OCI-LY1 (cell line): Measurements from ENCODE around the gene DPPA2.

ENCODE experiments used
- H2AFZ ChIP-seq: fragments of 200-600 bp; sonication (generic), shearing (Covaris generic); 2 replicates; pipeline ENCODE4 v1.6.0; 2014; ENCODE audit warnings: antibody characterized with exemption, mild to moderate bottlenecking, low read length
- H3F3A ChIP-seq: fragments of 200-600 bp; sonication (generic), shearing (Covaris generic); 2 replicates; pipeline ENCODE4 v1.6.0; 2014; ENCODE audit warnings: mild to moderate bottlenecking, antibody characterized with exemption, low read length, moderate library complexity; ENCODE audit not compliant: insufficient read depth
- H3K27ac ChIP-seq: fragments of 200-600 bp; sonication (generic); 2 replicates; pipeline ENCODE4 v1.5.1; 2014; ENCODE audit warnings: low read length, mixed run types, mild to moderate bottlenecking, low read depth; ENCODE audit not compliant: poor library complexity, severe bottlenecking
- H3K27me3 ChIP-seq: fragments of 200-600 bp; sonication (generic); 2 replicates; pipeline ENCODE4 v1.6.0; 2014; ENCODE audit warnings: antibody characterized with exemption, mild to moderate bottlenecking, low read length, moderate library complexity; ENCODE audit not compliant: insufficient read depth
- H3K36me3 ChIP-seq: fragments of 200-600 bp; sonication (generic); 2 replicates; pipeline ENCODE4 v1.6.1; 2014; ENCODE audit warnings: mild to moderate bottlenecking, antibody characterized with exemption, low read length, moderate library complexity, mixed read lengths; ENCODE audit not compliant: insufficient read depth
- H3K4me1 ChIP-seq: fragments of 200-600 bp; sonication (generic); 2 replicates; pipeline ENCODE4 v1.5.1; 2014; ENCODE audit warnings: mild to moderate bottlenecking, low read length, moderate library complexity; ENCODE audit not compliant: insufficient read depth, severe bottlenecking
- H3K4me2 ChIP-seq: fragments of 200-600 bp; sonication (generic), shearing (Covaris generic); 2 replicates; pipeline ENCODE4 v1.6.1; 2014; ENCODE audit warnings: low read length
- H3K4me3 ChIP-seq: fragments of 200-600 bp; sonication (generic); 2 replicates; pipeline ENCODE4 v1.5.1; 2014; ENCODE audit warnings: low read length, low read depth, mild to moderate bottlenecking, mixed read lengths; ENCODE audit not compliant: poor library complexity, severe bottlenecking
- H3K79me2 ChIP-seq: fragments of 200-600 bp; shearing (Covaris generic); 2 replicates; pipeline ENCODE4 v1.6.1; 2016; ENCODE audit warnings: mixed run types, low read length, mixed read lengths; ENCODE audit not compliant: insufficient read depth
- H3K9ac ChIP-seq: fragments of 200-600 bp; sonication (generic), shearing (Covaris generic); 2 replicates; pipeline ENCODE4 v1.6.1; 2014; ENCODE audit warnings: mild to moderate bottlenecking, low read length, mixed read lengths
- H3K9me2 ChIP-seq: fragments of 200-600 bp; sonication (generic), shearing (Covaris generic); 2 replicates; pipeline ENCODE4 v1.6.1; 2014; ENCODE audit warnings: low read depth, mild to moderate bottlenecking, low read length, mixed read lengths
- H3K9me3 ChIP-seq: fragments of 200-600 bp; shearing (Covaris generic); 2 replicates; pipeline ENCODE4 v1.6.1; 2014; ENCODE audit warnings: low read length, mixed read lengths
- H4K20me1 ChIP-seq: fragments of 200-600 bp; sonication (generic), shearing (Covaris generic); 2 replicates; pipeline ENCODE4 v1.6.0; 2016; ENCODE audit warnings: mild to moderate bottlenecking, low read length; ENCODE audit not compliant: insufficient read depth
- EZH2 ChIP-seq: fragments of 200-600 bp; sonication (generic), shearing (Covaris generic); IDR thresholded peaks from 2 replicates; pipeline ENCODE4 v1.8.0; 2017; ENCODE audit warnings: borderline replicate concordance, mixed run types, mild to moderate bottlenecking, antibody characterized with exemption, low read length, moderate library complexity, mixed read lengths
- TF ChIP-seq, protein P1 (sequence below): fragments of 200-600 bp; sonication (generic), shearing (Covaris generic); IDR thresholded peaks from 2 replicates; pipeline ENCODE4 v1.5.1; 2017; ENCODE audit warnings: mild to moderate bottlenecking, antibody characterized with exemption, low read length, moderate library complexity, mixed read lengths

Gene DPPA2

DNA sequence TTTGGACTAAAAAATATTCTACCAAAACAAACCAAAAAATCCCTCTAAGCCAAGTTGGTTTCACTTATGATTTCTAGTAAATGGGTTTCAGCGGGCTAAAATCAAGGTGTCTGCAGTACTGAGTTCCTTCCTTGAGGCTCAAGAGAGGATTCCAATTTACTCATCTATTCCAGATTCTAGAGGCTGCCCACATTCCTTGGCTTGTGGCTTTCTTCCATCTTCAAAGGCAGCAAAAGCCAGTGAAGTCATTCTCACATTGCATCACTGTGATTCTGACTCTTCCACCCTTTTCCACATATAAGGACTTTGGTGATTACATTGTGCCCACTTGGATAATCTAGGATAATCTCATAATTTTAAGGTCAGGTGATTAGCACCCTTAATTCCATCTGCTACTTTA is 48.1 kb downstream of the DPPA2 start:
- Histone ChIP-seq H3K27ac (no peak overlapping the region), H3K4me3 (no peak overlapping the region), H4K20me1 (no peaks in the 10 kb centered on the region), H3K9me3 (no peaks in the 10 kb centered on the region), H3F3A (no peaks in the 10 kb centered on the region), H2AFZ (no peak overlapping the region), H3K4me1 (no peaks in the 10 kb centered on the region), H3K27me3 (no peaks in the 10 kb centered on the region), H3K9me2 (no peaks in the 10 kb centered on the region), H3K36me3 (no peaks in the 10 kb centered on the region), H3K79me2 (no peaks in the 10 kb centered on the region), H3K9ac (no peak overlapping the region), H3K4me2 (no peak overlapping the region)
- TF ChIP-seq, protein P1, sequence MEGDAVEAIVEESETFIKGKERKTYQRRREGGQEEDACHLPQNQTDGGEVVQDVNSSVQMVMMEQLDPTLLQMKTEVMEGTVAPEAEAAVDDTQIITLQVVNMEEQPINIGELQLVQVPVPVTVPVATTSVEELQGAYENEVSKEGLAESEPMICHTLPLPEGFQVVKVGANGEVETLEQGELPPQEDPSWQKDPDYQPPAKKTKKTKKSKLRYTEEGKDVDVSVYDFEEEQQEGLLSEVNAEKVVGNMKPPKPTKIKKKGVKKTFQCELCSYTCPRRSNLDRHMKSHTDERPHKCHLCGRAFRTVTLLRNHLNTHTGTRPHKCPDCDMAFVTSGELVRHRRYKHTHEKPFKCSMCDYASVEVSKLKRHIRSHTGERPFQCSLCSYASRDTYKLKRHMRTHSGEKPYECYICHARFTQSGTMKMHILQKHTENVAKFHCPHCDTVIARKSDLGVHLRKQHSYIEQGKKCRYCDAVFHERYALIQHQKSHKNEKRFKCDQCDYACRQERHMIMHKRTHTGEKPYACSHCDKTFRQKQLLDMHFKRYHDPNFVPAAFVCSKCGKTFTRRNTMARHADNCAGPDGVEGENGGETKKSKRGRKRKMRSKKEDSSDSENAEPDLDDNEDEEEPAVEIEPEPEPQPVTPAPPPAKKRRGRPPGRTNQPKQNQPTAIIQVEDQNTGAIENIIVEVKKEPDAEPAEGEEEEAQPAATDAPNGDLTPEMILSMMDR = no peak
- no peak for TF ChIP-seq EZH2

DNA sequence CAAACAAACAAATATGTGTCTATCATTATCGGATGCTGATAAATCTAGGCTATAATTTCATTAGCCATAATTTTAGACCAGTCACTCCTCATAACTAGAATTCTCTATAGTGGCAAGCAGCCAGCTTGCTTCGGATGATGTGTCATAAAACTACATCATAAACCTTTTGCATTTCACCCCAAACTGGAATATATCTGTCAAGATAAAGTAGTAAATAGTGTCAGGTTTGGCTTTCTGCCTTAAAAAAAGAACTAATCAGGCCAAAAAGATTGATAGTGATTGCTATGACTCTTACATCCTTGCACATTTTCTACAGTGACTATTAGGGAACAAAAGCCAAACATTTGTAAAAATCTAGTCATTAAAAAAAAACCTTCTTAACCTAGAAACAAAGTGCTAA is 51.0 kb downstream of the DPPA2 start:
- no peak for TF ChIP-seq EZH2
- TF ChIP-seq, protein P1 = no peak
- H3K4me2 ChIP-seq = no peak overlapping the region
- no peak overlapping the region for H3K27ac ChIP-seq
- H3K4me1 ChIP-seq = no peaks in the 10 kb centered on the region
- no peaks in the 10 kb centered on the region for H3K9me2 ChIP-seq
- H3K9ac ChIP-seq = no peak overlapping the region
- no peaks in the 10 kb centered on the region for H3K36me3 ChIP-seq
- no peaks in the 10 kb centered on the region for H3K27me3 ChIP-seq
- no peaks in the 10 kb centered on the region for H4K20me1 ChIP-seq
- H3K9me3 ChIP-seq = no peaks in the 10 kb centered on the region
- no peaks in the 10 kb centered on the region for H3F3A ChIP-seq
- H2AFZ ChIP-seq = no peak overlapping the region
- no peaks in the 10 kb centered on the region for H3K79me2 ChIP-seq
- H3K4me3 ChIP-seq = no peak overlapping the region

DNA sequence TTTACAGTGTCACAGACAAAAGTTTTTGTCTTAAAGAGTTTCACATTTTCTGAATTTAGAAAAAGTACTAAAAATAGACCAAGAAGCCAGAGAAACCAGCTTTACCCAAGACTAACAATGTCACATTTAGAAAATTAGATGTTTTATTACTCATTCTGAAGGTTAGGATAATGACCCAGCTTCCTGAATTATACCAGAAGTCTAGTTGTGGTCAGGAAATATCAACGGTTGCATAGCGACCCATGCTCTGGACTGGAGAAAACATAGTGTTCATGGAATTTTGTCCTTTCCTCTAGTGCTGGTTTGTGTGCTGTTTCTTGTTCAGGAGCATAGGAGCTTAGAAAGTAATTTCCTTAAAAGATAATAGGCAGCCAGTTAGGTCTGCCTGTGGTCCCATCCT is 59.0 kb downstream of the DPPA2 start:
- H4K20me1 ChIP-seq = no peaks in the 10 kb centered on the region
- no peaks in the 10 kb centered on the region for H3K9me2 ChIP-seq
- H3K36me3 ChIP-seq = no peaks in the 10 kb centered on the region
- H3K4me3 ChIP-seq = no peak overlapping the region
- H3F3A ChIP-seq = no peaks in the 10 kb centered on the region
- H3K9me3 ChIP-seq = no peaks in the 10 kb centered on the region
- no peak overlapping the region for H3K4me2 ChIP-seq
- no peaks in the 10 kb centered on the region for H3K79me2 ChIP-seq
- no peak overlapping the region for H3K27ac ChIP-seq
- TF ChIP-seq, protein P1 = no peak
- TF ChIP-seq EZH2 = no peak
- no peaks in the 10 kb centered on the region for H3K4me1 ChIP-seq
- no peak overlapping the region for H2AFZ ChIP-seq
- no peak overlapping the region for H3K9ac ChIP-seq
- no peaks in the 10 kb centered on the region for H3K27me3 ChIP-seq
